ENCODE results near the gene PANX2.

PANX2 gene

DNA sequence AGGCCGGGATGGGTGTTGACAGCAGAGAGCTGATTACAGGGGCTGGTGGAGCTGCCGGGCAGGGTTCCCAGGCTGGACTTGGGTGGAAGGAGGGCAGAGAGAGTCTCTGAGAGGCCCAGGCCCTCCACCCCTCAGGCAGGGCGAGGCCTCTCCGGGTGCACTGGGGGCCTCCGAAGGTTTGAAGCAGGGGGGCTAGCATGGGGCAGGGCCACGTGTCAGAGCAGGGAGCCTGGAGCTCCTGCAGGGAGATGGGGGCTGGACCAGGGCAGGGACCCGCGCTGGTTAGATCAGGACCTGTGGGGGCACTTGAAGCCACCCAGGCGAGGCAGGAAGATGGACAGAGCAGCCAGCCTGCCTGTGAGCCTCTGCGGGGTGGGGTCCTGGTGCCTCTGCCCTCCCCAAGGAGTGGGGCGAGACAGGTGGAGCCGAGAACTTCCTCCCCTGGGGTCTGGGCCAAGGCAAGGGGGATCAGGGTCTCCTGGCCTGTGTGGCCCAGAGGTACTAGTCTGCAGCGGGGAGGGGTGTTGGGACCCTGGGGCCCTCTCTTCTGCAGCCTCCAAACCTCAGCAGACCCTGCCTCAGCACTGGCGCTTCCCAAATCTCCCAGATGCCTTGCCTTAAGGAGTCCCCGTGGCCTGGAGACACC lies 911 bp downstream of the PANX2 start:
- DNase-seq (ENCODE audit: low spot score): no peak

- DNase-seq (ENCODE audit: low spot score): no peak
Observed at GRCh38 chr22:50171965-50172421, 1.5 kb downstream of the PANX2 start.

DNA sequence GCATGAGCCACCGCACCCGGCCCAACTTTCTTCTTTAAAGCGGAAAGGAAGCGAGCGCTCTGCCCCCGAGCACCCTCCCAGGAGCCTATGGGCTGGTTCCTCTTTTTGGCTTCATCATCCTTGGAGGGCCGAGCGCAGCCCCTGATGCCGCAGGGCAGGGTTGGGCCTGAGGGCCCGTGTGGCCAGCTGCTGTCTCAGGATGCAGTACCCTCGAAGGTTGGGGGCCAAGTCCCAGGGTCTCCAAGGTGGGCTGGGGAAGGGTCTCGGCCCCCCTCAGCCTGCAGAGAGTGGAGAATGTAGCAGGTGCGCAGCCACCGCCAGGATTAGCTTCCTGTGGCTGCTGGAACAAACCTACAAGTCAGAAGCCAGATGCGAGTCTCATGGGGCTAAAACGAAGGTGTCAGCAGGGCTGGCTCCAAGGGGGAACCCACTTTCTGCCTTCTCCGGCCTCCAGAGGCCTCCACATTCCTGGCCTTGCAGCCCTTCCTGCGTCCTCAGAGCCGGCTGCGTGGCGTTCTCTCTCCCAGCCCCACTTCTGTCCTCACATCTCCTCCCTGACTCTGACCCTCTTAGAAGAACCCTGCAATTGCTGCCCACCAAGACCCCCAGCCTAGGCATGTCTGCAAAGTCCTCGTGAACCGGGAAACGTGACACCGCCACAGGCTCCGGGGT lies 2.9 kb downstream of the PANX2 start:
- no peak for DNase-seq (ENCODE audit: low spot score)

DNA sequence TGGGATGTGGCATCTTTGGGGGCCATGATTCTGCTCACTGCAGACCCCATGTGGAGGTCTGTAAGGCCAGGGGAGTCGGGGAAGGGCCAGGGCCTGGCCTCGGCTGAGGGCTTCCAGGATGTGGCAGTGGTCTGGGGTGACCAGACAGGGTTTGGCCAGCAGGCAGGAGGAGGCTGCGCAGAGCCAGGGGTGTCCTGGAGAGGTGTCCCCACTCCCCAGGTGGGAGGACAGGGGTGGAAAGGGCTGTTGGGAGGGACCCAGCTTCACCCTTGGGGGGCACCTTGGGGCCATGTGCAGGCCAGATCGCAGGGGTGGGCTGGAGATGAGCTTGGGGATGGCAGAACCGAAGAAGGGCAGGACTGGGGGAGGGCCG lies 3.4 kb downstream of the PANX2 start:
- no peak for DNase-seq (ENCODE audit: low spot score)

- DNase-seq (ENCODE audit: low spot score): no peak
Observed at GRCh38 chr22:50174382-50175190, 4.1 kb downstream of the PANX2 start.

- DNase-seq (ENCODE audit: low spot score): no peak
Observed at GRCh38 chr22:50175191-50175461, 4.6 kb downstream of the PANX2 start.

DNA sequence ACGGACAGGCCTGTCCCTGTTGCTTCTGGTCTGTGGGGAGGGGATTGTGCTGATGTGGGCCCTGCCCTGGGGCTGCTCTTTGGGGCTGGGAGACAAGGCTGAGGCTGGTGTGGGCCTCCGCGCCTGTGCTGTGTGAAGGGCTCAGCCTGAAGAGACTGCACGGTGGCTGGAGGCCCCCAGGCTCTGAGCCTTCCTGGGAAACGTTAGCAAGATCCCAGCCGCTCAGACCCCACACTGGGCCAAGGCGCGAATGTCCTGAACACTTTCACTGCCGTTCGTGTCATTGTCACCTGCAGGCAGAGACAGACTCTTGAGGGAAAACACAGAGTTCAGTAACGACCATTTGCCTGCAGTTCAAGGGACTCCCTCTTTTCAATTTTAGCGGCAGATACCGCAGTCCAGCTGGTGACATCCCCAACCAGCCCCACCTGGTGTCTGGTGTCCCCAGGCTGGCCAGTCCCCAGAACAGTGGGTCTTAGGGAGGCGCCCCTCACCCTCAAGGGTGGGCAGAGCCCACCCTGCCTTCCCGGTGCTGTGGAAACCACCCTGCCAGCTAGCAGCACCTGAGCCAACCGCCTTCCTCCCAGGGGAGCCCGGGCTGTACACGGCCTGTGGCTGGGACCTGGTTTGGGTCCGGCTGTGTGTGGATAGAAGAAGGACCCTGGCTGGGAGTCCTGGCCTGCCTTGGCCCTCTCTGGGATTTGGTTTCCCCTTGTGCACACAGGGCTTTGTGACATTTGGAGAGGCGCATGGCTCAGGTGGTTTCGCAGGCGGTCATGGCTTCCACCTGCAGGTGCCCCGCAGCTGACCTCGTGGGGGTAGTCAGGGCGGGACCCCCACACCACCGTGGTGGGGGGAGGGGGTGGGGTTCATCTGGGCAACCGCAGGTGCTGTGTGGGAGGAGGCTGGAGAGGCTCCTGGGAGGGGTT lies 5.7 kb downstream of the PANX2 start:
- no peak for DNase-seq (ENCODE audit: low spot score)

GRCh38 chr22:50176850-50177536 lies 6.5 kb downstream of the PANX2 start:
- no peak for DNase-seq (ENCODE audit: low spot score)

GRCh38 chr22:50177537-50178470 lies 7.3 kb downstream of the PANX2 start:
- no peak for DNase-seq (ENCODE audit: low spot score)

GRCh38 chr22:50178471-50178864 lies 7.9 kb downstream of the PANX2 start:
- no peak for DNase-seq (ENCODE audit: low spot score)

- DNase-seq (ENCODE audit: low spot score): no peak
Observed at GRCh38 chr22:50178871-50179869, 8.6 kb downstream of the PANX2 start.

DNA sequence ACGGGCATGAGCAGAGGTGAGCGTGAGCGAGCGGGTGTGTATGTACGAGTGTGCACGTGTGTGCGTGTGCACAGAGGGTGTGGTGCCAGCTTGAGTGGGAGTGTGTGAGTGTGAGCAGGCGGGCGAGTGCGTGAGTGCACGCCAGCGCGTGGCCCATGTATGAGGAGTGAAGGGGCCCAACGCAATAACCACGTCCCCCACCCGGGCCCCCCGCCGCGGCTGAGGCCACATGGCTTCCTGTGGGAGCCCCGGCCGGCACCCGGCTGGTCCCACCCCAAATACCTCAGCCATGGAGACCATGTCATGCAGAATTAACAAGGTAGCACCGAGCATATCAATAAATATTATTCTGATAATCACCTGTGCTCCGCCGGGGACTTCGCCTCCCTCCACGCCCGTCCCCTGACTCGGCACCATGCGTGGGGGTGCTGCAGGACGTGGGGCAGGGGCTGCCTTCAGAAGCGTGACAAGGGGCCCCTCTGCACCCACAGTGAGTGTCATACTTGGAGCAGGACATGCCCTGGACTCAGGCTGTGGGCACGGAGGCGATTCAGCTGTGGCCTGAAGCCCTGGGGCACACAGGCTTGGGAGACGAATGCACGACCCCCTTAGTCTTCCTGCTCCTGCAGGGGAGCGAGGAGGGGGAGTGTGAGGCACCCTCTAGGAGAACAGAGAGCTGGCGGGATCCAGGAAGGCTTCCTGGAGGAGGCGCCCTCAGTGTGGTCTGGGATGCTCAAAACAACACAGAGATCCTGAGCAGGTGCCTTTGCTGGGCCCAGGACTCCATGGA lies 9.6 kb downstream of the PANX2 start:
- no peak for DNase-seq (ENCODE audit: low spot score)

- DNase-seq (ENCODE audit: low spot score): no peak
Observed at GRCh38 chr22:50180727-50181521, 10.4 kb downstream of the PANX2 start.

DNA sequence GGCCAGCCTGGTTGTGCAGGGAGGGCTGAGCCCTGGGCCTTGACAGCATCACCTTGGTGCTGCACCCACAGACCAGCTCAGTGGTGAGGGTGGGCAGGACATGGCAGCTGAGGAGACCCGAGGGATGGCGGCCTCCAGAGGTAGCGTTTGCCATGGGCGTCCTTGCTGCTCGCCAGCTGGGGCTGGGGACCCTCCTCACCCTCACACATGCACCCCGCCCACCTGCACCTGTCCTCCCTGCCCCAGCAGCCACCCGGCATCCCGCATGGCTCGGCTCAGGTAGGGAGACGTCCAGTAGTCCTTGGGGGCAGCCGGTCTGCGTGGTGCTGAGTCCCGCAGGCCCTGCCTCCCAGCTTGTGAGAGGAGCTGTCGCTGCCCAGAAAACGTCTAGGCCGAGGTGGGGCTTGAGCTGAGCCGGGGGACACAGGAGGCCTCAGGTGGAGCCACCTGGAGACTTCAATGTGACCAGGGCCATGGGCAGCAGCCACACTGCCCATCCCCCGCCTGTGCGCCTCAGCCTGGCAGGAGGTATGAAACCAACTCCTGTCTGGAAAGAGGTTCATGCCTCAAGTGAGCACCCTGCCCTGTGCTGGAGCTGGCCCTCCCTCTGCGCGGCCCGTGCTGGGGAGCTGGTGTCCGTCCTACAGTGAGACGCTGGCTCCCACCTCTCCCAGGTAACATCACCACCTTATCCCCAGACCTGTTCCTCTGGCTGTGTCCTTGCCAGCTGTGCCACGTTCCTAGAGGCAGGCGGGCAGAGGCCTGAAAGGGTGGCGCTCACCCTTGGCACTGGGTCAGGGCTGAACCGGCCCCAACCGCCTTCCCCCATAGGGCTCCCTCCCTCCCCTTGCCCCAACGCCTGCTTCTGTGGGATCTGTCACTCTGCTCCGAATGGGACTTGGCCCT lies 11.9 kb downstream of the PANX2 start:
- DNase-seq (ENCODE audit: low spot score): no peak

DNA sequence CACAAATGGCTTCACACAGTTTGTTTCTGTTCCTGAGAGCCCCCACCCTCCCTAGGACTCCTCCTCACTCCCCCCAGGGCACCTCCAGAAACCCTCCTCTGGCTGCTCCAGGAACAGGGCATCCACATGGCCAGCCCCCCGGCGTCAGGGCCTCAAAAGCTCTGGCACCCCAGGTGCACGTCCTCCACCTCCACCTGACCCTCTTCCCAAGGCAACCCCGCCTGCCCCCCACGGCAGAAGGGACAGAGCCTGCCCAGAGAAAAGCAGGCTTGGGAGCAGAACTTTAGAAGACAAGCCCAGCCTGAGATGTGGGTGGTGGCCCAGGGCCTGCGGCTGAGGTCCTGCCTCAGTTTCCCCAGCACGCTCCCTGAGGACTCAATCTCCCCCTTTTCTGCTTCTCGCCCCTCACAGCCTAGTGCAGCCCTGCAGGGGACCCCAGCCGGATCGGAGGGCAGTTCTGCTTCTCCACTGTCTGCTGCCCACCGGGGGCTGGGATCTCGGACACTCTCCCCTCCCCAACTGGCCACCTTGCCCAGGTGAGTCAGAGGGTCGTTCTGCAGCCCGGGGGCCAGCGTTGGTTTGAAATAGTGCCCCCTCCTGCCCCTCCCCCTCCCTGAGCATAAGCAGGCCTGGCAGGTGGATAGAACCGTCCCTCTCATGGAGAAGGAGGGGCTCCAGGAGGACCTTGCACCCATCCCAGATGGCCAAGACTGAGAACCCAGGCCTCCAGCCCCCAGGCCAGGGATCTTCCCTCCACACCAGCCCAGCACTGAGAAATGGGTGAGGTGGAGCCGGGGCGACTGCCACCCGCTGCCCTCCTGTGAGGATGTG lies 12.8 kb downstream of the PANX2 start:
- DNase-seq (ENCODE audit: low spot score): no peak
